ENCODE data around the gene FAM78B. TPM values are rescaled to one million over a fixed set of nuclear protein-coding genes. Genes with fewer than 3 reads are reported as not detected.

FAM78B gene
- 0.13 and 1.8 TPM in 2 replicates for total RNA-seq

DNA sequence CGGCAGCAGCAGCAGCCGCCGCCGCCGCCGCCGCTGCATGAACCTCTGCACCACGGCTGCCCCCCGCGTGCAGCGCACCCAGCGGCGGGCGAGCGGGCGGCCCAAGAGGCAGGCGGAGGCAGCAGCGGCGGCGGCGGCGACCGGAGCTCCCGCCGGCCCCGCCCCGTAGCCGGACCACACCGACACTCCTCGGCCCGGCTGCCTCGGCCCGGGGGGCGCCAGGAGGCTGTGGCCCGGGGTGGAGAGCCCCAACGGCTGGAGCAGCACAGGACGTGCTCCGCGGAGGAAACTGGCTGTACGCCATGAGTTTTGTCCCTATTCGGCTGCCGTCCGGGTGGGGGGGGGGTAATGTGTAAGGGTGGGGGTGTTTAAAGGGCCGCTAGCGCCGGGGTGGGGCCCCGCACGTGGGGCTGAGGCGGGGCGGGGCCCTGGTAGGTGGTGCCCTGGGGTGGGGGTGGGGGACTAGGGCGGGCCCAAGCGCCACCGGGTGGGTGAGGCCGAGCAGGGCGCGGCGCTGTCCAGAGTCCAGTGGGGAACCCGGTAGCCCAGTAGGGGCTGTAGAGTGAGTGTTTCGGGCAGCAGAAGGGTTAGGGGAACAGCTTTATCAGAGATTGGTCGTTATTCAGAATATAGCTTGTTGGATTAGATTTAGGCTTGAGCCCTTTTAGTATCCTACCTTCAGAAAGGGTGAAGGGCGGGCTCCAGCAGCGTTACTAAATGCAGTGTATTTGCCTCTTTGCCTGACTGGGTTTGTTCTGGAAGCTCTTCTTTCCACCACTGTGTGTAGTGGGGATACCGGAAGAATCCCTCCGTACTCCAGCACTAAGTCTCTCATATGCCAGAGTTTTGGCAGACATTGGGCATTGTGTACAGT is at the start of gene FAM78B:
FAM78B (minus strand) TSS at position 304 of the 874 bp plus-strand sequence. CDS start 753 bp downstream, outside the sequence.

